GM23248 (cell line): ENCODE data around the gene CSAG1.
"Not testable (repeated sequence)": the region's sequence is repeated elsewhere in the genome, so short reads cannot be mapped to it uniquely, and the experiment has no call there.

Source experiments
- EZH2 ChIP-seq: fragments of 200-600 bp; sonication (generic); IDR thresholded peaks from 2 replicates; pipeline ENCODE4 v1.6.1; 2018; ENCODE audit warnings: antibody characterized with exemption, mild to moderate bottlenecking; ENCODE audit not compliant: insufficient read depth, poor library complexity, severe bottlenecking
- EZH2phosphoT487 ChIP-seq: fragments of 200-600 bp; sonication (generic); IDR thresholded peaks from 2 replicates; pipeline ENCODE4 v1.6.1; 2018; ENCODE audit warnings: antibody characterized with exemption, moderate library complexity, mild to moderate bottlenecking, low read depth; ENCODE audit not compliant: insufficient read depth

- TF ChIP-seq EZH2phosphoT487, EZH2: not testable (repeated sequence)
These were observed 27.0 kb downstream of the CSAG1 start for GRCh38 chrX:152706500-152706899.
